ENCODE results near the gene SMURF2.
"Not testable (repeated sequence)": the region's sequence is repeated elsewhere in the genome, so short reads cannot be mapped to it uniquely, and the experiment has no call there.

Gene SMURF2

GRCh38 chr17:64682261-64683181 lies 20.4 kb upstream of the SMURF2 start:
- no peak overlapping the region for H3K27ac Mint-ChIP-seq
- H3K4me1 Mint-ChIP-seq: no peaks in the 10 kb centered on the region
- H3K4me3 Mint-ChIP-seq: no peak overlapping the region
- H3K27me3 Mint-ChIP-seq: no peaks in the 10 kb centered on the region
- H3K9me3 Mint-ChIP-seq: no peaks in the 10 kb centered on the region
- no peaks in the 10 kb centered on the region for H3K36me3 Mint-ChIP-seq

- Mint-ChIP-seq H3K27me3 (no peaks in the 10 kb centered on the region), H3K36me3 (no peaks in the 10 kb centered on the region), H3K27ac (no peak overlapping the region), H3K4me1 (no peaks in the 10 kb centered on the region), H3K4me3 (no peak overlapping the region), H3K9me3 (no peaks in the 10 kb centered on the region)
Measured at GRCh38 chr17:64679710-64680216, 17.7 kb upstream of the SMURF2 start.

- Mint-ChIP-seq H3K4me1 (no peaks in the 10 kb centered on the region), H3K4me3 (no peak overlapping the region), H3K27me3 (no peaks in the 10 kb centered on the region), H3K36me3 (no peaks in the 10 kb centered on the region), H3K9me3 (no peaks in the 10 kb centered on the region), H3K27ac (no peak overlapping the region)
Measured at GRCh38 chr17:64676763-64677162, 14.7 kb upstream of the SMURF2 start.

GRCh38 chr17:64670843-64671590 lies 8.9 kb upstream of the SMURF2 start:
- H3K36me3 Mint-ChIP-seq, H3K9me3 Mint-ChIP-seq, H3K27ac Mint-ChIP-seq, H3K4me3 Mint-ChIP-seq, H3K4me1 Mint-ChIP-seq, H3K27me3 Mint-ChIP-seq: not testable (repeated sequence)

GRCh38 chr17:64667807-64668721 lies 6.0 kb upstream of the SMURF2 start:
- H3K27me3 Mint-ChIP-seq, H3K4me3 Mint-ChIP-seq, H3K36me3 Mint-ChIP-seq, H3K9me3 Mint-ChIP-seq, H3K4me1 Mint-ChIP-seq, H3K27ac Mint-ChIP-seq: not testable (repeated sequence)

GRCh38 chr17:64664299-64664981 lies 2.3 kb upstream of the SMURF2 start:
- H3K4me1 Mint-ChIP-seq: peaks cover 22% of the 10 kb centered on the region
- H3K9me3 Mint-ChIP-seq, H3K27ac Mint-ChIP-seq, H3K27me3 Mint-ChIP-seq, H3K36me3 Mint-ChIP-seq, H3K4me3 Mint-ChIP-seq: not testable (repeated sequence)

- not testable (repeated sequence) for H3K4me3 Mint-ChIP-seq
Measured at GRCh38 chr17:64663836-64664235, 1.7 kb upstream of the SMURF2 start.

GRCh38 chr17:64662774-64663367 lies 764 bp upstream of the SMURF2 start:
- peaks cover 30% of the 10 kb centered on the region for H3K4me1 Mint-ChIP-seq
- no peaks in the 10 kb centered on the region for H3K36me3 Mint-ChIP-seq
- no peaks in the 10 kb centered on the region for H3K27me3 Mint-ChIP-seq
- H3K4me3 Mint-ChIP-seq: peak overlapping the region; percentile 91
- peak overlapping the region; percentile 83 for H3K27ac Mint-ChIP-seq
- H3K9me3 Mint-ChIP-seq: no peaks in the 10 kb centered on the region

More at GRCh38 chr17:64663836-64664235, 1.7 kb upstream of the SMURF2 start:
- H3K27ac Mint-ChIP-seq, H3K36me3 Mint-ChIP-seq, H3K9me3 Mint-ChIP-seq, H3K27me3 Mint-ChIP-seq: not testable (repeated sequence)
- peaks cover 26% of the 10 kb centered on the region for H3K4me1 Mint-ChIP-seq

GRCh38 chr17:64661726-64661975 lies 456 bp downstream of the SMURF2 start:
- Mint-ChIP-seq H3K4me3 (peak overlapping the region; percentile 97), H3K27ac (peak overlapping the region; percentile 95), H3K9me3 (no peaks in the 10 kb centered on the region), H3K4me1 (peaks cover 42% of the 10 kb centered on the region), H3K27me3 (no peaks in the 10 kb centered on the region), H3K36me3 (peaks cover 4% of the 10 kb centered on the region)

GRCh38 chr17:64660978-64661725 lies 955 bp downstream of the SMURF2 start:
- peak overlapping the region; percentile 97 for H3K4me3 Mint-ChIP-seq
- H3K4me1 Mint-ChIP-seq: peaks cover 46% of the 10 kb centered on the region

GRCh38 chr17:64660195-64660977 lies 1.7 kb downstream of the SMURF2 start:
- peaks cover 52% of the 10 kb centered on the region for H3K4me1 Mint-ChIP-seq
- peak overlapping the region; percentile 95 for H3K27ac Mint-ChIP-seq
- H3K9me3 Mint-ChIP-seq, H3K27me3 Mint-ChIP-seq, H3K36me3 Mint-ChIP-seq: not testable (repeated sequence)
- peak overlapping the region; percentile 97 for H3K4me3 Mint-ChIP-seq

More at GRCh38 chr17:64660978-64661725, 955 bp downstream of the SMURF2 start:
- H3K27me3 Mint-ChIP-seq, H3K9me3 Mint-ChIP-seq, H3K36me3 Mint-ChIP-seq: not testable (repeated sequence)
- peak overlapping the region; percentile 95 for H3K27ac Mint-ChIP-seq

- Mint-ChIP-seq H3K4me3 (no peak overlapping the region), H3K9me3 (no peaks in the 10 kb centered on the region), H3K4me1 (peaks cover 53% of the 10 kb centered on the region), H3K36me3 (peaks cover 6% of the 10 kb centered on the region), H3K27me3 (no peaks in the 10 kb centered on the region), H3K27ac (peak overlapping the region; percentile 57)
Measured at GRCh38 chr17:64658931-64659330, 3.2 kb downstream of the SMURF2 start.

- Mint-ChIP-seq H3K4me3 (no peak overlapping the region), H3K27ac (no peak overlapping the region), H3K36me3 (peaks cover 6% of the 10 kb centered on the region), H3K9me3 (no peaks in the 10 kb centered on the region), H3K4me1 (peaks cover 64% of the 10 kb centered on the region), H3K27me3 (no peaks in the 10 kb centered on the region)
Measured at GRCh38 chr17:64657610-64658125, 4.4 kb downstream of the SMURF2 start.
